Astrocyte of the cerebellum (primary cell): ENCODE results near the gene TOX3.

Source experiments
- DNase-seq: peaks from one replicate; pipeline ENCODE4 v3.0.0-alpha.2; 2011; ENCODE audit warnings: low read depth
- H3K4me3 ChIP-seq: 2 replicates; pipeline ENCODE4 v1.5.1; 2011; ENCODE audit warnings: mild to moderate bottlenecking, low read depth, low read length, moderate library complexity
- CTCF ChIP-seq: IDR thresholded peaks from 2 replicates; pipeline ENCODE4 v1.5.1; 2012; ENCODE audit warnings: low read length, low read depth, moderate library complexity, mild to moderate bottlenecking; ENCODE audit errors: missing control alignments
- in situ Hi-C: cut with HindIII; loops from 2 replicates; pipeline ENCODE4 v1.10.0; 2017; ENCODE audit warnings: low sequenced_read_pairs

The TOX3 gene

GRCh38 chr16:52567193-52567592 is 20.2 kb upstream of the TOX3 start:
- no peak overlapping the region for H3K4me3 ChIP-seq
- in situ Hi-C loops, result no loop called here
- no peak for TF ChIP-seq CTCF
- DNase-seq, result no peak

GRCh38 chr16:52563767-52564611 is 17.0 kb upstream of the TOX3 start:
- in situ Hi-C loops, result no loop called here
- TF ChIP-seq CTCF, result no peak
- no peak for DNase-seq

GRCh38 chr16:52562770-52563169 is 15.8 kb upstream of the TOX3 start:
- H3K4me3 ChIP-seq, result no peak overlapping the region
- no peak for TF ChIP-seq CTCF
- in situ Hi-C loops, result no loop called here

More at GRCh38 chr16:52563767-52564611, 17.0 kb upstream of the TOX3 start:
- no peak overlapping the region for H3K4me3 ChIP-seq

GRCh38 chr16:52561910-52562741 is 15.2 kb upstream of the TOX3 start:
- in situ Hi-C loops, result no loop called here
- no peak for DNase-seq
- no peak overlapping the region for H3K4me3 ChIP-seq
- TF ChIP-seq CTCF, result no peak

More at GRCh38 chr16:52562770-52563169, 15.8 kb upstream of the TOX3 start:
- DNase-seq, result no peak

GRCh38 chr16:52558448-52558847 is 11.5 kb upstream of the TOX3 start:
- no peak overlapping the region for H3K4me3 ChIP-seq
- in situ Hi-C loops, result no loop called here
- no peak for DNase-seq
- no peak for TF ChIP-seq CTCF

GRCh38 chr16:52557236-52557635 is 10.3 kb upstream of the TOX3 start:
- no peak for DNase-seq
- TF ChIP-seq CTCF, result no peak
- in situ Hi-C loops, result no loop called here
- no peak overlapping the region for H3K4me3 ChIP-seq
